Tibial nerve (tissue), 3 donors: ENCODE measurements around the gene TMEM138.

Experiments used
- POLR2A ChIP-seq, 2 donors: fragments of 450-650 bp; IDR thresholded peaks; one replicate each; pipeline ENCODE4 v1.6.1; 2017; ENCODE audit warnings: antibody characterized with exemption in 2 of 2, mild to moderate bottlenecking in 2 of 2, moderate library complexity in 2 of 2
- TF ChIP-seq, protein P1 (sequence below), 5 experiments: fragments of 200-600 bp in 3 of 5; fragments of 450-650 bp in 2 of 5; sonication (generic) in 3 of 5; IDR thresholded peaks; one replicate each; pipeline ENCODE4 v1.5.1; 2016 to 2019; ENCODE audit warnings: antibody characterized with exemption in 5 of 5, mild to moderate bottlenecking in 3 of 5, moderate library complexity in 2 of 5

DNA sequence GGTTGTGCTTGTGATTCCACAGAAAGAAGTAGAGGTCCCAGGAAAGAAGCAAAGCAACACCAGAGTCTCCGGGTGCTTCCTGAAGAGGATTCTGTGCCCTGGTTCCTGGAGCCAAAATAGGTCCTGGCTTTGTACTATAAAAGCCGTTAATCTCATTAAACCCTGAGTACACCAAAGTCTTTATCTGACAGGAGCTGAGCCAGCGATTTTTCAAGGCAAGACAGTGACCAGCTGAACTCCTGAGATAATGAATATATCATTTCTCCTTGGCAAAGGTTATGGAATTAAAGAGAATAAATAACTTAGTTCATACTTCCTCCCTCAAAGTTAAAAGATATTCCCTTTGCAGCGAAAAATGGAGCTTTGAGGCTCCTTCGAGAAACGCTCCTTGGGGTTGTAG lies 5.2 kb downstream of the TMEM138 start:
- TF ChIP-seq POLR2A (IDR thresholded peaks at IDR 0.05), result no peak
- TF ChIP-seq, protein P1, sequence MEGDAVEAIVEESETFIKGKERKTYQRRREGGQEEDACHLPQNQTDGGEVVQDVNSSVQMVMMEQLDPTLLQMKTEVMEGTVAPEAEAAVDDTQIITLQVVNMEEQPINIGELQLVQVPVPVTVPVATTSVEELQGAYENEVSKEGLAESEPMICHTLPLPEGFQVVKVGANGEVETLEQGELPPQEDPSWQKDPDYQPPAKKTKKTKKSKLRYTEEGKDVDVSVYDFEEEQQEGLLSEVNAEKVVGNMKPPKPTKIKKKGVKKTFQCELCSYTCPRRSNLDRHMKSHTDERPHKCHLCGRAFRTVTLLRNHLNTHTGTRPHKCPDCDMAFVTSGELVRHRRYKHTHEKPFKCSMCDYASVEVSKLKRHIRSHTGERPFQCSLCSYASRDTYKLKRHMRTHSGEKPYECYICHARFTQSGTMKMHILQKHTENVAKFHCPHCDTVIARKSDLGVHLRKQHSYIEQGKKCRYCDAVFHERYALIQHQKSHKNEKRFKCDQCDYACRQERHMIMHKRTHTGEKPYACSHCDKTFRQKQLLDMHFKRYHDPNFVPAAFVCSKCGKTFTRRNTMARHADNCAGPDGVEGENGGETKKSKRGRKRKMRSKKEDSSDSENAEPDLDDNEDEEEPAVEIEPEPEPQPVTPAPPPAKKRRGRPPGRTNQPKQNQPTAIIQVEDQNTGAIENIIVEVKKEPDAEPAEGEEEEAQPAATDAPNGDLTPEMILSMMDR (IDR thresholded peaks at IDR 0.05), result no peak
